K562 (cell line): Measurements from ENCODE around the gene CHST14. TPM values are rescaled to one million over a fixed set of nuclear protein-coding genes. Genes with fewer than 3 reads are reported as not detected.

Experiments
- ADNP ChIP-seq: fragments of 200-800 bp; sonication (Bioruptor generic); IDR thresholded peaks from 2 replicates; pipeline ENCODE4 v1.6.1; 2016; ENCODE audit warnings: missing genetic modification characterization, missing compliant biosample characterization
- ATF7 ChIP-seq: fragments of 450-650 bp; IDR thresholded peaks from 2 replicates; pipeline ENCODE4 v1.7.1; 2014; ENCODE audit warnings: mild to moderate bottlenecking, moderate library complexity
- GABPA ChIP-seq: fragments of 200-800 bp; sonication (Bioruptor generic); conservative IDR thresholded peaks from 2 replicates; pipeline ENCODE4 v1.6.1; 2016; ENCODE audit warnings: low read depth, missing genetic modification characterization, missing compliant biosample characterization
- HDAC3 ChIP-seq: fragments of 450-650 bp; IDR thresholded peaks from 2 replicates; pipeline ENCODE4 v1.6.1; 2018; ENCODE audit warnings: borderline replicate concordance, mild to moderate bottlenecking, moderate library complexity; ENCODE audit not compliant: partially characterized antibody
- HNRNPL ChIP-seq: fragments of 200-400 bp; formaldehyde crosslinking; IDR thresholded peaks from 2 replicates; pipeline ENCODE4 v1.6.1; 2017; ENCODE audit warnings: low read depth, mild to moderate bottlenecking, low read length
- MEIS2 ChIP-seq: fragments of 450-650 bp; IDR thresholded peaks from 2 replicates; pipeline ENCODE4 v1.6.1; 2014; ENCODE audit warnings: mild to moderate bottlenecking; ENCODE audit not compliant: partially characterized antibody
- PHF21A ChIP-seq: fragments of 450-650 bp; IDR thresholded peaks from 2 replicates; pipeline ENCODE4 v1.6.1; 2017; ENCODE audit warnings: low read depth, borderline replicate concordance
- POLR2A ChIP-seq: fragments of 450-650 bp; conservative IDR thresholded peaks from 2 replicates; pipeline ENCODE4 v1.6.1; 2016
- POLR2G ChIP-seq: fragments of 200-400 bp; formaldehyde crosslinking; IDR thresholded peaks from 2 replicates; pipeline ENCODE4 v1.6.1; 2017; ENCODE audit warnings: low read depth, mild to moderate bottlenecking, antibody characterized with exemption, low read length, moderate library complexity
- RCOR1 ChIP-seq, 2 experiments: IDR thresholded peaks; 2 replicates each; pipeline ENCODE4 v1.6.1; 2012; ENCODE audit warnings: low read depth in 2 of 2, low read length in 2 of 2, borderline replicate concordance in 1 of 2, improper control_type of control experiment in 1 of 2
- TAF7 ChIP-seq: fragments of 450-650 bp; IDR thresholded peaks from 2 replicates; pipeline ENCODE4 v1.6.1; 2016; ENCODE audit warnings: missing genetic modification characterization, missing compliant biosample characterization
- YY1 ChIP-seq, 3 experiments: IDR thresholded peaks; 2 replicates each; pipeline ENCODE4 v1.6.1; 2011; ENCODE audit warnings: low read length in 2 of 3, mild to moderate bottlenecking in 2 of 3, moderate library complexity in 2 of 3, borderline replicate concordance in 1 of 3, control low read depth in 1 of 3, low read depth in 1 of 3; ENCODE audit not compliant: insufficient read depth in 3 of 3, insufficient replicate concordance in 2 of 3, control insufficient read depth in 1 of 3, insufficient read length in 1 of 3; ENCODE audit errors: extremely low read depth in 1 of 3
- ZKSCAN1 ChIP-seq: fragments of 150-350 bp; IDR thresholded peaks from 2 replicates; pipeline ENCODE4 v1.6.1; 2016; ENCODE audit warnings: low read depth, low read length
- ZNF766 ChIP-seq: fragments of 200-800 bp; sonication (Bioruptor generic); conservative IDR thresholded peaks from 2 replicates; pipeline ENCODE4 v1.6.1; 2016; ENCODE audit warnings: missing genetic modification characterization, missing compliant biosample characterization
- polyA plus RNA-seq, 8 experiments: library from polyadenylated mRNA; depleted of rRNA in 4 of 8; stranded (reverse) in 5 of 8; unstranded in 3 of 8; fragments of >200 nt; fragmentation: Nextera tagmentation in 2 of 8; fragmentation: Illumina TruSeq in 1 of 8; extraction: Ambion mirVana in 2 of 8; extraction: Trizol in 1 of 8; gene quantifications; 2 replicates each; pipeline versions ENCODE4 v1.2.1 to v1.2.3, GENCODE V29; 2011 to 2014; ENCODE audit warnings: inconsistent platforms in 1 of 8, missing spikeins in 1 of 8
- total RNA-seq, 7 experiments: library from RNA; depleted of rRNA in 6 of 7; stranded (reverse); fragments of >200 nt in 6 of 7; fragmentation: Illumina TruSeq in 2 of 7; extraction: Trizol in 2 of 7; gene quantifications; 2 replicates each; pipeline versions ENCODE4 v1.2.1 to v1.2.3, GENCODE V29; 2011 to 2021; ENCODE audit warnings: low replicate concordance in 1 of 7
- TF ChIP-seq, protein P1 (sequence below): fragments of 450-650 bp; formaldehyde crosslinking; IDR thresholded peaks from 2 replicates; pipeline ENCODE4 v1.4.0; 2020; ENCODE audit warnings: mild to moderate bottlenecking, moderate library complexity
- TF ChIP-seq, protein P2 (sequence below): sonication (generic); IDR thresholded peaks from 2 replicates; pipeline ENCODE4 v1.6.1; 2016
- TF ChIP-seq, protein P3 (sequence below): sonication (generic); formaldehyde crosslinking; IDR thresholded peaks from 2 replicates; pipeline ENCODE4 v1.8.0; 2022; ENCODE audit warnings: missing genetic modification reagents, mild to moderate bottlenecking, borderline replicate concordance
- TF ChIP-seq, protein P4 (sequence below): fragments of 450-650 bp; IDR thresholded peaks from 2 replicates; pipeline ENCODE4 v1.6.1; 2016; ENCODE audit warnings: low read depth, mild to moderate bottlenecking, moderate library complexity
- TF ChIP-seq, protein P5 (sequence below): IDR thresholded peaks from 2 replicates; pipeline ENCODE4 v1.6.1; 2011; ENCODE audit warnings: borderline replicate concordance, low read depth, mild to moderate bottlenecking, moderate library complexity, low read length; ENCODE audit not compliant: insufficient read depth, poor library complexity, severe bottlenecking

The CHST14 gene
- total and polyA plus RNA-seq, 9 of the 15 experiments (the other 6 are each of a cell fraction or from before 2014, with no cell fraction given): 1.6 to 12.1 (median 4.5) TPM

DNA sequence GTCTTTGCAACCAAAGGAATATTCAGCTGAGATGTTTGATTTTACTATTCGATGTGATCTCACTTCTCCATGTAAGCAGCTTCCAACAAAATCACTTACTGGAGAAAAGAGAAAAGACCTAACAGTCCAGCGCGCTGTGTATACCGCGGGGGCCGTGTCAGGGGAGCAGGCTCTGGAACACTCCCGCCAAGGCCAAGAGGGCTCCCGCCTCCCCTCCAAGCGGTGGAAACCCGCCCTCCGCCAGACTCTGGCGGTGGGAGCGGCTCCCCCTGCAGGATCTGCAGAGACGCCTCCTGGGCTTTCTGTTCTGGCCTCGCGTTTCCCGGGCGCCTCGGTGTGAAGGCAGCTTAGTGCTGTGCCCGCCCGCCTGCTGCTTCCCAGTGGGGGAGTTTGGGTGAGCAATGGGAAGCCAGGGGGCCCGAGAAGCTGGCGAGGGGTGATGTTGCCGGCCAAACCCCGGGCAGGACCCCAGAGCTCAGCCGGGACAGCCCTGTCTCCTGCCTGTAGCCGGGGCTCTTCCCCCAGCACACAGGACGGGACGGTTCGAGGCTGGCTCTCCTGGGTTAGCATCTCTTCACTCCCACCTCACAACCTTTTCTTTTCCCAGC is 36.3 kb downstream of the CHST14 start (continued):
- TF ChIP-seq, protein P1, sequence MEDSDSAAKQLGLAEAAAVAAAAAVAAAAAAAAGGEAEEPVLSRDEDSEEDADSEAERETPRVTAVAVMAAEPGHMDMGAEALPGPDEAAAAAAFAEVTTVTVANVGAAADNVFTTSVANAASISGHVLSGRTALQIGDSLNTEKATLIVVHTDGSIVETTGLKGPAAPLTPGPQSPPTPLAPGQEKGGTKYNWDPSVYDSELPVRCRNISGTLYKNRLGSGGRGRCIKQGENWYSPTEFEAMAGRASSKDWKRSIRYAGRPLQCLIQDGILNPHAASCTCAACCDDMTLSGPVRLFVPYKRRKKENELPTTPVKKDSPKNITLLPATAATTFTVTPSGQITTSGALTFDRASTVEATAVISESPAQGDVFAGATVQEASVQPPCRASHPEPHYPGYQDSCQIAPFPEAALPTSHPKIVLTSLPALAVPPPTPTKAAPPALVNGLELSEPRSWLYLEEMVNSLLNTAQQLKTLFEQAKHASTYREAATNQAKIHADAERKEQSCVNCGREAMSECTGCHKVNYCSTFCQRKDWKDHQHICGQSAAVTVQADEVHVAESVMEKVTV: peak; percentile 42; the same call in 1 of the 2 replicates
- peak; percentile 50; the same call in 1 of the 2 replicates for TF ChIP-seq ATF7
- TF ChIP-seq, protein P2, sequence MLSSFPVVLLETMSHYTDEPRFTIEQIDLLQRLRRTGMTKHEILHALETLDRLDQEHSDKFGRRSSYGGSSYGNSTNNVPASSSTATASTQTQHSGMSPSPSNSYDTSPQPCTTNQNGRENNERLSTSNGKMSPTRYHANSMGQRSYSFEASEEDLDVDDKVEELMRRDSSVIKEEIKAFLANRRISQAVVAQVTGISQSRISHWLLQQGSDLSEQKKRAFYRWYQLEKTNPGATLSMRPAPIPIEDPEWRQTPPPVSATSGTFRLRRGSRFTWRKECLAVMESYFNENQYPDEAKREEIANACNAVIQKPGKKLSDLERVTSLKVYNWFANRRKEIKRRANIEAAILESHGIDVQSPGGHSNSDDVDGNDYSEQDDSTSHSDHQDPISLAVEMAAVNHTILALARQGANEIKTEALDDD: no peak
- no peak for TF ChIP-seq TAF7
- TF ChIP-seq, protein P3, sequence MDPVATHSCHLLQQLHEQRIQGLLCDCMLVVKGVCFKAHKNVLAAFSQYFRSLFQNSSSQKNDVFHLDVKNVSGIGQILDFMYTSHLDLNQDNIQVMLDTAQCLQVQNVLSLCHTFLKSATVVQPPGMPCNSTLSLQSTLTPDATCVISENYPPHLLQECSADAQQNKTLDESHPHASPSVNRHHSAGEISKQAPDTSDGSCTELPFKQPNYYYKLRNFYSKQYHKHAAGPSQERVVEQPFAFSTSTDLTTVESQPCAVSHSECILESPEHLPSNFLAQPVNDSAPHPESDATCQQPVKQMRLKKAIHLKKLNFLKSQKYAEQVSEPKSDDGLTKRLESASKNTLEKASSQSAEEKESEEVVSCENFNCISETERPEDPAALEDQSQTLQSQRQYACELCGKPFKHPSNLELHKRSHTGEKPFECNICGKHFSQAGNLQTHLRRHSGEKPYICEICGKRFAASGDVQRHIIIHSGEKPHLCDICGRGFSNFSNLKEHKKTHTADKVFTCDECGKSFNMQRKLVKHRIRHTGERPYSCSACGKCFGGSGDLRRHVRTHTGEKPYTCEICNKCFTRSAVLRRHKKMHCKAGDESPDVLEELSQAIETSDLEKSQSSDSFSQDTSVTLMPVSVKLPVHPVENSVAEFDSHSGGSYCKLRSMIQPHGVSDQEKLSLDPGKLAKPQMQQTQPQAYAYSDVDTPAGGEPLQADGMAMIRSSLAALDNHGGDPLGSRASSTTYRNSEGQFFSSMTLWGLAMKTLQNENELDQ (CRISPR knock-in tag): no peak
- peak; percentile 49 for TF ChIP-seq POLR2A
- TF ChIP-seq YY1 (IDR thresholded peaks at IDR 0.05; ENCODE audit: borderline replicate concordance in 1 of 3, control insufficient read depth in 1 of 3, extremely low read depth in 1 of 3, insufficient read depth in 3 of 3, insufficient read length in 1 of 3, insufficient replicate concordance in 2 of 3, low read depth in 1 of 3, low read length in 2 of 3): peak in 2 of 3 experiments; percentile 50 to 72
- no peak; the same call in 1 of the 2 replicates for TF ChIP-seq GABPA (tag)
- TF ChIP-seq RCOR1 (IDR thresholded peaks at IDR 0.05; ENCODE audit: borderline replicate concordance in 1 of 2, low read depth in 2 of 2, low read length in 2 of 2): peak in 1 of 2 experiments; percentile 72; a peak in 1 of 4 replicates
- TF ChIP-seq HDAC3: no peak
- TF ChIP-seq, protein P4, sequence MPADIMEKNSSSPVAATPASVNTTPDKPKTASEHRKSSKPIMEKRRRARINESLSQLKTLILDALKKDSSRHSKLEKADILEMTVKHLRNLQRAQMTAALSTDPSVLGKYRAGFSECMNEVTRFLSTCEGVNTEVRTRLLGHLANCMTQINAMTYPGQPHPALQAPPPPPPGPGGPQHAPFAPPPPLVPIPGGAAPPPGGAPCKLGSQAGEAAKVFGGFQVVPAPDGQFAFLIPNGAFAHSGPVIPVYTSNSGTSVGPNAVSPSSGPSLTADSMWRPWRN: no peak
- TF ChIP-seq, protein P5, sequence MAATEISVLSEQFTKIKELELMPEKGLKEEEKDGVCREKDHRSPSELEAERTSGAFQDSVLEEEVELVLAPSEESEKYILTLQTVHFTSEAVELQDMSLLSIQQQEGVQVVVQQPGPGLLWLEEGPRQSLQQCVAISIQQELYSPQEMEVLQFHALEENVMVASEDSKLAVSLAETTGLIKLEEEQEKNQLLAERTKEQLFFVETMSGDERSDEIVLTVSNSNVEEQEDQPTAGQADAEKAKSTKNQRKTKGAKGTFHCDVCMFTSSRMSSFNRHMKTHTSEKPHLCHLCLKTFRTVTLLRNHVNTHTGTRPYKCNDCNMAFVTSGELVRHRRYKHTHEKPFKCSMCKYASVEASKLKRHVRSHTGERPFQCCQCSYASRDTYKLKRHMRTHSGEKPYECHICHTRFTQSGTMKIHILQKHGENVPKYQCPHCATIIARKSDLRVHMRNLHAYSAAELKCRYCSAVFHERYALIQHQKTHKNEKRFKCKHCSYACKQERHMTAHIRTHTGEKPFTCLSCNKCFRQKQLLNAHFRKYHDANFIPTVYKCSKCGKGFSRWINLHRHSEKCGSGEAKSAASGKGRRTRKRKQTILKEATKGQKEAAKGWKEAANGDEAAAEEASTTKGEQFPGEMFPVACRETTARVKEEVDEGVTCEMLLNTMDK: peak; percentile 100
- TF ChIP-seq ZNF766: 0 out of 2 replicates have a peak, but pooled peaks have one; percentile 33
- peak; percentile 91 for TF ChIP-seq POLR2G
- no peak for TF ChIP-seq HNRNPL
- no peak for TF ChIP-seq ADNP (tag)
- TF ChIP-seq PHF21A: 0 out of 2 replicates have a peak, but pooled peaks have one; percentile 13
- no peak for TF ChIP-seq MEIS2
- TF ChIP-seq ZKSCAN1: 0 out of 2 replicates have a peak, but pooled peaks have one; percentile 48
